ENCODE data around the gene CDK5.

CDK5 gene

GRCh38 chr7:151071032-151071866 is 13.6 kb upstream of the CDK5 start:
- H3K4me3 ChIP-seq (replicated peaks; ENCODE audit: low read depth, low read length): no peak overlapping the region
- DNase-seq (ENCODE audit: extremely low read depth, low read depth): no peak
- no peak for TF ChIP-seq CTCF (IDR thresholded peaks at IDR 0.05; ENCODE audit: low read depth, low read length, missing control alignments)

DNA sequence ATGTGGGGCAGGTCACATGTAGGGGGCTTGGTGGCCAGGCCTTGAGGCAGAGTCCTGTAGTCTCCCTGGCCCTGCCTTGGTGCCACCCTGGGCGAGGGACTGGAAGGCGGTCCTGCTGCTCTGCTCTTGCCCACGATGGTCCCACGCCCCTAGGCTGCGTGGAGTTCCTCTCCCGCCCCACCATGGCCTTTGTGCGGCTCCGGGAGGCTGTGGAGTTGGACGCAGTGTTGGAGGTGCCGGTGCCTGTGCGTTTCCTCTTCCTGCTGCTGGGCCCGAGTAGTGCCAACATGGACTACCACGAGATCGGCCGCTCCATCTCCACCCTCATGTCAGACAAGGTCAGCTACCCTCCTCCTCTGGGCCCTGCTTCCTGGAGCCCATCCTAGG is 12.9 kb upstream of the CDK5 start:
- DNase-seq (ENCODE audit: extremely low read depth, low read depth): no peak
- no peak for TF ChIP-seq CTCF (IDR thresholded peaks at IDR 0.05; ENCODE audit: low read depth, low read length, missing control alignments)
- H3K4me3 ChIP-seq (replicated peaks; ENCODE audit: low read depth, low read length): no peak overlapping the region

DNA sequence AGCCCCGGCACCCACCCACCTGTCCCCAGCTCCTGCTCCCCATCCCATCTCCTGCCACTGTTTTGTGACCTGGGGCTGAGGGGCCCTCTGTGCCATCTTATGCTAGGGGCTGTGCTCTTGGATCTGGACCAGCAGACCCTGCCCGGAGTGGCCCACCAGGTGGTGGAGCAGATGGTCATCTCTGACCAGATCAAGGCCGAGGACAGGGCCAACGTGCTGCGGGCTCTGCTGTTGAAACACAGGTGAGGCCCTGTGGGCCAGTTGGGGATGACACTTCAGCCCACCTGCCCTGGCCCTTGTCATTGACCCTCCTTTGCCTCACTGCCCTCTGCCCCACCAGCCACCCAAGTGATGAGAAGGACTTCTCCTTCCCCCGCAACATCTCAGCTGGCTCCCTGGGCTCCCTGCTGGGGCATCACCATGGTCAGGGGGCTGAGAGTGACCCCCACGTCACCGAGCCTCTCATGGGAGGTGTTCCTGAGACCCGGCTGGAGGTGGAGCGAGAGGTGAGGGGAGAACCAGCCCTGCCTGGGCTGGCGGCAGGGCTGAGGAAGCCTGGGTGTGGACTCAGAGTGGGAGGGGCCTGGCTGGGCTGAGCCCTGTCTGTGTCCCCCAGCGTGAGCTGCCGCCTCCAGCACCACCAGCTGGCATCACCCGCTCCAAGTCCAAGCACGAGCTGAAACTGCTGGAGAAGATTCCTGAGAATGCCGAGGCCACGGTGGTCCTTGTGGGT is 12.3 kb upstream of the CDK5 start:
- no peak for TF ChIP-seq CTCF (IDR thresholded peaks at IDR 0.05; ENCODE audit: low read depth, low read length, missing control alignments)
- no peak for DNase-seq (ENCODE audit: extremely low read depth, low read depth)
- H3K4me3 ChIP-seq (replicated peaks; ENCODE audit: low read depth, low read length): no peak overlapping the region

- no peak for TF ChIP-seq CTCF (IDR thresholded peaks at IDR 0.05; ENCODE audit: low read depth, low read length, missing control alignments)
- no peak for DNase-seq (ENCODE audit: extremely low read depth, low read depth)
- H3K4me3 ChIP-seq (replicated peaks; ENCODE audit: low read depth, low read length): no peak overlapping the region
Measured at GRCh38 chr7:151068069-151068773, 10.5 kb upstream of the CDK5 start.

DNA sequence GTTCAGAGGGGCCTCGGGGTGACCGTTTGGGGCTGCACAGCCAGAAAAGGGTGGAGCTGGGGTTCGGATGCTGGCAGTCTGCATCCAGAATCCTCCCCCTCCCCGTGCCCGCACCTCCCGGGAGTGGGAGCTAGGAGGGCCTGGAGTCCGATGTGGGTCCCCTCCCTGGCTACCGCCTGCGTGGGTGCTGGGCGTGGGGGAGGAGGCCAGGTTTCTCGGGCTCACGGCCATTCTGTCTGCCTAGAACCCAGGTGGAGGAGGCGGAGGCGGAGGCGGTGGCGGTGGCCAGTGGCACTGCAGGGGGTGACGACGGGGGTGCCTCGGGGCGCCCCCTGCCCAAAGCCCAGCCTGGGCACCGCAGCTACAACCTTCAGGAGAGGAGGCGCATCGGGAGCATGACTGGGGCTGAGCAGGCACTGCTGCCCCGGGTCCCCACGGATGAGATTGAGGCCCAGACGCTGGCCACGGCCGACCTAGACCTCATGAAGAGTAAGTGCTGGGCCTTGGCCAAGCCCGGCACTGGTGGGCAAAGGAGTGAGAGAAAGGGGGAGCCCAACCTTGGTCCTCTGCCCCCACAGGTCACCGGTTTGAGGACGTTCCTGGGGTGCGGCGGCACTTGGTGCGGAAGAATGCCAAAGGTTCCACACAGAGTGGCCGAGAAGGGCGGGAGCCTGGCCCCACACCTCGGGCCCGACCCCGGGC is 8.7 kb upstream of the CDK5 start:
- TF ChIP-seq CTCF (IDR thresholded peaks at IDR 0.05; ENCODE audit: low read depth, low read length, missing control alignments): no peak
- DNase-seq (ENCODE audit: extremely low read depth, low read depth): no peak
- no peak overlapping the region for H3K4me3 ChIP-seq (replicated peaks; ENCODE audit: low read depth, low read length)

DNA sequence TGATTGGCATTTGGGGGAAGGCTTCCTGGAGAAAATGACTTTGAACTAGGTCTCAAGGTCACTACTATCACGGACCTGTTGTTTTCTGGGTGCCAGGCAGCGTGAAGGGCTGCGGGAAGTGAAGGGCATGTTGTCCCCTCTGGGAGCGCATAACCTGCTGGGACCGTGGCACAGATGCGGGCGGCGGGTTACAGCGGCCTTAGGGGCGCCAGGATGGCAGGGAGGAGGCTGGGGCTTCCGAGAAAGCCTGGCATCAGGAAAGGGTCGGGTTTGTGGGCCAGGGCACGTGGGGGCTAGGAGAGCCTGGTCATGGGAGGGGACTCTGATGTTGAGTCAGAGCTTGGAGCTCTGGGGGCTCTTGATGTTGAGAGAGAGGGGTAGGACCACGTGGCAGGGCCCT is 7.8 kb upstream of the CDK5 start:
- no peak for TF ChIP-seq CTCF (IDR thresholded peaks at IDR 0.05; ENCODE audit: low read depth, low read length, missing control alignments)
- DNase-seq (ENCODE audit: extremely low read depth, low read depth): no peak
- H3K4me3 ChIP-seq (replicated peaks; ENCODE audit: low read depth, low read length): no peak overlapping the region

Measured in HFF-Myc (cell line).